H9 (cell line): ENCODE results near the gene DPP10. TPM values are rescaled to one million over a fixed set of nuclear protein-coding genes. Genes with fewer than 3 reads are reported as not detected.

ENCODE experiments used
- DNase-seq: peaks from one replicate; pipeline ENCODE4 v3.0.0-alpha.2; 2017
- H2AFZ ChIP-seq: one replicate; pipeline ENCODE4 v1.6.1; 2013; ENCODE audit warnings: mild to moderate bottlenecking, low read length, control low read depth, moderate library complexity
- H2AK5ac ChIP-seq: 2 replicates; pipeline ENCODE4 v1.6.1; 2013; ENCODE audit warnings: low read length, control low read depth, mixed read lengths; ENCODE audit not compliant: insufficient read length
- H2BK120ac ChIP-seq: one replicate; pipeline ENCODE4 v1.6.1; 2013; ENCODE audit warnings: low read depth, mild to moderate bottlenecking, low read length, control low read depth, inconsistent platforms; ENCODE audit not compliant: poor library complexity, severe bottlenecking
- H2BK12ac ChIP-seq: 2 replicates; pipeline ENCODE4 v1.6.1; 2013; ENCODE audit warnings: low read length, control low read depth, mixed read lengths, low read depth; ENCODE audit not compliant: insufficient read length
- H2BK15ac ChIP-seq: 2 replicates; pipeline ENCODE4 v1.6.1; 2013; ENCODE audit warnings: low read depth, low read length, control low read depth
- H2BK20ac ChIP-seq: one replicate; pipeline ENCODE4 v1.6.1; 2013; ENCODE audit warnings: low read depth, mild to moderate bottlenecking, low read length, control low read depth, inconsistent platforms; ENCODE audit not compliant: poor library complexity, severe bottlenecking
- H2BK5ac ChIP-seq: 2 replicates; pipeline ENCODE4 v1.6.1; 2013; ENCODE audit warnings: low read length, control low read depth, mixed read lengths; ENCODE audit not compliant: insufficient read length
- H3K14ac ChIP-seq: 2 replicates; pipeline ENCODE4 v1.6.1; 2013; ENCODE audit warnings: low read length, control low read depth; ENCODE audit not compliant: insufficient read depth
- H3K18ac ChIP-seq: 2 replicates; pipeline ENCODE4 v1.6.1; 2013; ENCODE audit warnings: low read depth, mild to moderate bottlenecking, mixed read lengths, low read length, control low read depth; ENCODE audit not compliant: insufficient read length
- H3K23ac ChIP-seq: 2 replicates; pipeline ENCODE4 v1.6.1; 2013; ENCODE audit warnings: low read length, control low read depth, mixed read lengths, low read depth; ENCODE audit not compliant: insufficient read length
- H3K23me2 ChIP-seq: 2 replicates; pipeline ENCODE4 v1.6.1; 2013; ENCODE audit warnings: low read depth, mild to moderate bottlenecking, mixed read lengths, low read length, control low read depth; ENCODE audit not compliant: insufficient read length, poor library complexity, severe bottlenecking
- H3K27ac ChIP-seq: 2 replicates; pipeline ENCODE4 v1.5.1; 2013; ENCODE audit warnings: low read length, control low read depth, mixed read lengths, low read depth; ENCODE audit not compliant: insufficient read length
- H3K27me3 ChIP-seq: 2 replicates; pipeline ENCODE4 v1.6.1; 2013; ENCODE audit warnings: low read length, control low read depth, inconsistent platforms; ENCODE audit not compliant: insufficient read depth
- H3K4ac ChIP-seq: 2 replicates; pipeline ENCODE4 v1.6.1; 2013; ENCODE audit warnings: low read depth, mild to moderate bottlenecking, control low read depth, inconsistent platforms, low read length, moderate library complexity
- H3K4me1 ChIP-seq: 2 replicates; pipeline ENCODE4 v1.6.1; 2013; ENCODE audit warnings: low read length, control low read depth, inconsistent platforms; ENCODE audit not compliant: insufficient read depth
- H3K4me2 ChIP-seq: 2 replicates; pipeline ENCODE4 v1.6.1; 2013; ENCODE audit warnings: low read length, control low read depth, mixed read lengths; ENCODE audit not compliant: insufficient read length, insufficient read depth
- H3K56ac ChIP-seq: 2 replicates; pipeline ENCODE4 v1.6.1; 2013; ENCODE audit warnings: low read depth, mild to moderate bottlenecking, mixed read lengths, low read length, control low read depth; ENCODE audit not compliant: insufficient read length
- H3K79me1 ChIP-seq: 2 replicates; pipeline ENCODE4 v1.6.1; 2013; ENCODE audit warnings: low read depth, mild to moderate bottlenecking, moderate library complexity, low read length, control low read depth, inconsistent platforms; ENCODE audit not compliant: insufficient read depth, poor library complexity, severe bottlenecking
- H3K79me2 ChIP-seq: 2 replicates; pipeline ENCODE4 v1.6.1; 2013; ENCODE audit warnings: low read length, control low read depth, inconsistent platforms; ENCODE audit not compliant: insufficient read depth
- H3K9ac ChIP-seq: 2 replicates; pipeline ENCODE4 v1.6.1; 2013; ENCODE audit warnings: low read length, control low read depth, mixed read lengths; ENCODE audit not compliant: insufficient read length; ENCODE audit errors: extremely low read depth
- H3K9me3 ChIP-seq: one replicate; pipeline ENCODE4 v1.6.1; 2013; ENCODE audit warnings: low read depth, low read length, inconsistent platforms; ENCODE audit not compliant: control insufficient read depth
- H3T11ph ChIP-seq: one replicate; pipeline ENCODE4 v1.6.1; 2013; ENCODE audit warnings: mild to moderate bottlenecking, low read length, control low read depth, inconsistent platforms
- H4K20me1 ChIP-seq: one replicate; pipeline ENCODE4 v1.6.1; 2013; ENCODE audit not compliant: control insufficient read depth, insufficient read length, insufficient read depth
- H4K5ac ChIP-seq: 2 replicates; pipeline ENCODE4 v1.6.1; 2013; ENCODE audit warnings: low read depth, mild to moderate bottlenecking, mixed read lengths, low read length, control low read depth; ENCODE audit not compliant: insufficient read length
- H4K8ac ChIP-seq: replicated peaks from 2 replicates; pipeline ENCODE4 v1.6.1; 2013; ENCODE audit warnings: low read length, control low read depth, mixed read lengths, low read depth; ENCODE audit not compliant: insufficient read length
- H4K91ac ChIP-seq: 2 replicates; pipeline ENCODE4 v1.6.1; 2013; ENCODE audit warnings: low read depth, mild to moderate bottlenecking, moderate library complexity, mixed read lengths, low read length, control low read depth; ENCODE audit not compliant: insufficient read length
- H3K27ac Mint-ChIP-seq, 3 experiments: 2 replicates in 2 of 3; 3 replicates in 1 of 3; pipeline ENCODE4 v1.8.0; 2020 to 2021; ENCODE audit warnings: mixed read lengths in 3 of 3, mild to moderate bottlenecking in 1 of 3, moderate library complexity in 1 of 3
- H3K27me3 Mint-ChIP-seq: 2 replicates; pipeline ENCODE4 v1.8.0; 2021; ENCODE audit warnings: low read depth, mild to moderate bottlenecking, moderate library complexity, mixed read lengths
- H3K36me3 Mint-ChIP-seq, 3 experiments: 2 replicates in 2 of 3; 3 replicates in 1 of 3; pipeline ENCODE4 v1.8.0; 2020 to 2021; ENCODE audit warnings: low read depth in 3 of 3, mixed read lengths in 3 of 3; ENCODE audit not compliant: insufficient read depth in 1 of 3
- H3K4me1 Mint-ChIP-seq, 2 experiments: 2 replicates each; pipeline ENCODE4 v1.8.0; 2020; ENCODE audit warnings: mixed read lengths in 2 of 2
- H3K4me3 Mint-ChIP-seq, 2 experiments: 2 replicates in 1 of 2; 3 replicates in 1 of 2; pipeline ENCODE4 v1.8.0; 2020 to 2021; ENCODE audit warnings: mild to moderate bottlenecking in 2 of 2, mixed read lengths in 2 of 2, moderate library complexity in 1 of 2
- H3K9me3 Mint-ChIP-seq, 2 experiments: 2 replicates in 1 of 2; 3 replicates in 1 of 2; pipeline ENCODE4 v1.8.0; 2020; ENCODE audit warnings: mild to moderate bottlenecking in 2 of 2, mixed read lengths in 2 of 2, moderate library complexity in 1 of 2
- WGBS: extraction: QIAGEN DNeasy Blood & Tissue Kit; methylation state at CpG from one replicate; pipeline ENCODE4 v1.1.7; 2013; ENCODE audit warnings: missing lambda C conversion rate, low lambda C conversion rate, mixed read lengths; ENCODE audit not compliant: insufficient read length; ENCODE audit errors: extremely low coverage; 5-methylcytosine and 5-hydroxymethylcytosine counted together
- total RNA-seq: library from RNA; stranded (reverse); gene quantifications from 2 replicates; pipeline ENCODE4 v1.2.1, GENCODE V29; 2021
- TF ChIP-seq, protein P1 (sequence below): fragments of 200-600 bp; sonication (generic); conservative IDR thresholded peaks from 3 replicates; pipeline ENCODE4 v1.8.0; 2021; ENCODE audit warnings: antibody characterized with exemption, mild to moderate bottlenecking

The DPP10 gene
- total RNA-seq, 1 experiment from 2014 or later: 11.3 TPM

DNA sequence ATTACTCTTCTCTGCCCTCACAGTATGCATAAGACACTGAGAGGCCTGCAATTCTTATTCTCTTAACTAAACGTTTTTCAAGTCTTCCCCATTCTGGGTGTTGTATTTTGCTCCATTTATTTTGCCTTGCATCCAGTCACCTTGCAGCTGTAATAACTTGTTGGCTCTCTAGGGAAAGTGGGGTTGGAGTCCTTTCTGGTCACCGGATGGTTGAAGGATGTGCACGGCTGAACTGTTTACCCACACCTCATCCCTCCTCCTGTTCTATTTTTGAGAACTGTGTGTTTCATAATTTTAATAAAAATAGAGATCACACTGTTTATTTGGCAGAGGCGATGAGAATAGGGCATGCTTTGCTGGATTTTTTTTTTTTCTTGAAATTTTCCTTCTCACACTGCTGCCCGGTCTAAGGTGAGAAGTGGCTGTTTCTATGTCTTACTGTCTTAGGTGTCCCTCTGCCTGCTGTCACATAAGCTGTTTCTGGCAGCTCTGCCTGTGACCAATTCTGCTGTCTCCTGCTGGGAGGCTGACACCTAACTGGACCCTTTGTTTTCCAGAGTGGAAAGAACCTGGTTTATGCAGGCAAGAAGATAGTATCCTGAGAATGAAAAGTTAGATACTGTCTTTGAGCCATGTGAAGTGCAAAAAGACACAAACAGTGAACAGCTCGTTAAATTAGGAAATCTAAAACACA is 342.6 kb downstream of the DPP10 start:
- no peak overlapping the region for H3T11ph ChIP-seq
- H2AFZ ChIP-seq: no peak overlapping the region
- H4K5ac ChIP-seq: no peak overlapping the region
- no peak overlapping the region for H3K4ac ChIP-seq
- Mint-ChIP-seq H3K27me3 (no peaks in the 10 kb centered on the region), H3K4me3 (no peak overlapping the region), H3K4me1 (peaks cover 17 to 27% of the 10 kb centered on the region in 2 experiments), H3K27ac (no peak overlapping the region; a peak in 1 of 7 replicates), H3K36me3 (no peaks in the 10 kb centered on the region; a peak in 1 of 7 replicates), H3K9me3 (no peaks in the 10 kb centered on the region)
- TF ChIP-seq, protein P1, sequence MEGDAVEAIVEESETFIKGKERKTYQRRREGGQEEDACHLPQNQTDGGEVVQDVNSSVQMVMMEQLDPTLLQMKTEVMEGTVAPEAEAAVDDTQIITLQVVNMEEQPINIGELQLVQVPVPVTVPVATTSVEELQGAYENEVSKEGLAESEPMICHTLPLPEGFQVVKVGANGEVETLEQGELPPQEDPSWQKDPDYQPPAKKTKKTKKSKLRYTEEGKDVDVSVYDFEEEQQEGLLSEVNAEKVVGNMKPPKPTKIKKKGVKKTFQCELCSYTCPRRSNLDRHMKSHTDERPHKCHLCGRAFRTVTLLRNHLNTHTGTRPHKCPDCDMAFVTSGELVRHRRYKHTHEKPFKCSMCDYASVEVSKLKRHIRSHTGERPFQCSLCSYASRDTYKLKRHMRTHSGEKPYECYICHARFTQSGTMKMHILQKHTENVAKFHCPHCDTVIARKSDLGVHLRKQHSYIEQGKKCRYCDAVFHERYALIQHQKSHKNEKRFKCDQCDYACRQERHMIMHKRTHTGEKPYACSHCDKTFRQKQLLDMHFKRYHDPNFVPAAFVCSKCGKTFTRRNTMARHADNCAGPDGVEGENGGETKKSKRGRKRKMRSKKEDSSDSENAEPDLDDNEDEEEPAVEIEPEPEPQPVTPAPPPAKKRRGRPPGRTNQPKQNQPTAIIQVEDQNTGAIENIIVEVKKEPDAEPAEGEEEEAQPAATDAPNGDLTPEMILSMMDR: no peak
- H2BK5ac ChIP-seq: no peak overlapping the region
- H4K20me1 ChIP-seq: no peaks in the 10 kb centered on the region
- H2BK20ac ChIP-seq: no peak overlapping the region
- no peak overlapping the region for H3K9ac ChIP-seq
- no peak overlapping the region for H3K23ac ChIP-seq
- WGBS: no CpG with 5 or more reads among the region's 6 CpGs
- H3K27ac ChIP-seq: no peak overlapping the region
- no peak overlapping the region for H2BK12ac ChIP-seq
- H4K91ac ChIP-seq: no peak overlapping the region
- no peak overlapping the region for H3K56ac ChIP-seq
- no peak overlapping the region for H2BK120ac ChIP-seq
- no peaks in the 10 kb centered on the region for H3K27me3 ChIP-seq
- no peak overlapping the region for H3K4me2 ChIP-seq
- no peaks in the 10 kb centered on the region for H3K9me3 ChIP-seq
- H3K23me2 ChIP-seq: no peaks in the 10 kb centered on the region
- no peak overlapping the region for H4K8ac ChIP-seq
- no peak overlapping the region for H2AK5ac ChIP-seq
- H3K79me2 ChIP-seq: no peaks in the 10 kb centered on the region
- H3K79me1 ChIP-seq: no peaks in the 10 kb centered on the region
- peaks cover 7% of the 10 kb centered on the region for H3K4me1 ChIP-seq
- DNase-seq: no peak
- no peak overlapping the region for H3K14ac ChIP-seq
- H3K18ac ChIP-seq: no peak overlapping the region
- H2BK15ac ChIP-seq: no peak overlapping the region
